Esophagus (tissue), 2 donors: ENCODE results near the gene DENND2A. TPM values are rescaled to one million over a fixed set of nuclear protein-coding genes. Genes with fewer than 3 reads are reported as not detected.
A peak's percentile ranks its signal among the peaks of the same experiment; 100 is the strongest.
"Not testable (repeated sequence)": the region's sequence is repeated elsewhere in the genome, so short reads cannot be mapped to it uniquely, and the experiment has no call there.

Experiments
- H3K27ac ChIP-seq, 2 donors: one replicate each; pipeline ENCODE4 v1.5.1; 2013; ENCODE audit warnings: low read depth in 2 of 2, mild to moderate bottlenecking in 2 of 2, inconsistent platforms in 1 of 2, low read length in 1 of 2, moderate library complexity in 1 of 2
- H3K27me3 ChIP-seq, 2 donors: one replicate each; pipeline ENCODE4 v1.6.1; 2013; ENCODE audit warnings: low read length in 2 of 2, control low read depth in 1 of 2, mild to moderate bottlenecking in 1 of 2; ENCODE audit not compliant: insufficient read depth in 2 of 2, control insufficient read depth in 1 of 2
- H3K36me3 ChIP-seq, 2 donors: one replicate each; pipeline ENCODE4 v1.6.1; 2013; ENCODE audit warnings: low read length in 1 of 2; ENCODE audit not compliant: control insufficient read depth in 2 of 2, insufficient read depth in 2 of 2
- H3K4me1 ChIP-seq, 2 donors: one replicate each; pipeline ENCODE4 v1.6.1; 2013; ENCODE audit warnings: low read length in 1 of 2; ENCODE audit not compliant: control insufficient read depth in 2 of 2, insufficient read depth in 2 of 2
- H3K4me3 ChIP-seq, 2 donors: one replicate each; pipeline ENCODE4 v1.5.1; 2013; ENCODE audit warnings: low read length in 2 of 2, mild to moderate bottlenecking in 2 of 2, low read depth in 1 of 2, moderate library complexity in 1 of 2
- H3K9me3 ChIP-seq, 2 donors: one replicate each; pipeline ENCODE4 v1.6.1; 2013; ENCODE audit warnings: mild to moderate bottlenecking in 2 of 2, low read depth in 1 of 2, low read length in 1 of 2, moderate library complexity in 1 of 2; ENCODE audit not compliant: control insufficient read depth in 2 of 2, insufficient read depth in 1 of 2
- WGBS, 2 donors: extraction: QIAGEN DNeasy Blood & Tissue Kit; methylation state at CpG; one replicate each; pipeline ENCODE4 v1.1.7; 2013; 5-methylcytosine and 5-hydroxymethylcytosine counted together
- polyA plus RNA-seq, 2 donors: library from polyadenylated mRNA; stranded (reverse); fragments of 200-250 nt; gene quantifications; one replicate each; pipeline ENCODE4 v1.2.3, GENCODE V29; 2013
- donor health status: healthy with polysubstance abuse.
- donor health status: Bipolar disorder and iron deficiency.

Gene DENND2A
- polyA plus RNA-seq, 2 donors, result 1.2 to 1.5 TPM

DNA sequence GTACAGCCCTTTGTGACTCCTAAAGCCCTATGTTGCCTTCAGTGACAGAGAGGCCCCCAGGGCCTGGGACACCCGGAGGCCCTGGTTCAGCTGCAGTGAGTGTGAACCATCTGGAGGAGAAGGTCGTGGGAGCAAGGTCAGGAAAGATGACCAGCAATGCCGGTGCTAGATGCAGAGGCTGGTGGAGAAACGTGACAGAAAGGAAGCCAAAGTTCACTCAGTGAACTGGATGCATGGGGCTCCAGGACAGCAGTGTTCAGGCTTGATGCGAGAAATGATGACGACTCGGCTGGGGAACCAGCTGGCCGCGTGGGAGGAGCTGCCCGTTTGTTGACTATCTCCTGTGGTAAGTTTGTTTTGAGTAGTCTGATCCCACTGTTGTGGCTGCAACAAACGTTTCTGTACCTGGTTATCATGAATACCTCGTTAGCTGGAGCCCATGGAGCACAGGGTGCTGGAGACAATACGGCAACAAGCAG is 107.2 kb downstream of the DENND2A start:
- Histone ChIP-seq H3K36me3 (no peaks in the 10 kb centered on the region), H3K4me3 (no peak overlapping the region), H3K9me3 (no peaks in the 10 kb centered on the region), H3K27ac (no peak overlapping the region), H3K4me1 (peaks cover 3 to 4% of the 10 kb centered on the region in 2 donors), H3K27me3 (no peaks in the 10 kb centered on the region)
- WGBS, 2 donors, result 65 to 66% methylated on average over 13 of the region's 13 CpGs

DNA sequence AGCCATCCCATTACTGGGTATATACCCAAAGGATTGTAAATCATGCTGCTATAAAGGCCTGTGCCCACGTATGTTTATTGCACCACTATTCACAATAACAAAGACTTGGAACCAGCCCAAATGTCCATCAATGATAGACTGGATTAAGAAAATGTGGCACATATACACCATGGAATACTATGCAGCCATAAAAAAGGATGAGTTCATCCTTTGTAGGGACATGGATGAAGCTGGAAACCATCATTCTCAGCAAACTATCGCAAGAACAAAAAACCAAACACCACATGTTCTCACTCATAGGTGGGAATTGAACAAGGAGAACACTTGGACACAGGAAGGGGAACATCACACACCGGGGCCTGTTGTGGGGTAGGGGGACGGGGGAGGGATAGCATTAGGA is 111.2 kb downstream of the DENND2A start:
- H3K4me3 ChIP-seq, H3K27ac ChIP-seq, H3K4me1 ChIP-seq, H3K27me3 ChIP-seq, H3K9me3 ChIP-seq, H3K36me3 ChIP-seq: not testable (repeated sequence)
- WGBS, 2 donors, result 82 to 87% methylated on average over 4 of the region's 4 CpGs

DNA sequence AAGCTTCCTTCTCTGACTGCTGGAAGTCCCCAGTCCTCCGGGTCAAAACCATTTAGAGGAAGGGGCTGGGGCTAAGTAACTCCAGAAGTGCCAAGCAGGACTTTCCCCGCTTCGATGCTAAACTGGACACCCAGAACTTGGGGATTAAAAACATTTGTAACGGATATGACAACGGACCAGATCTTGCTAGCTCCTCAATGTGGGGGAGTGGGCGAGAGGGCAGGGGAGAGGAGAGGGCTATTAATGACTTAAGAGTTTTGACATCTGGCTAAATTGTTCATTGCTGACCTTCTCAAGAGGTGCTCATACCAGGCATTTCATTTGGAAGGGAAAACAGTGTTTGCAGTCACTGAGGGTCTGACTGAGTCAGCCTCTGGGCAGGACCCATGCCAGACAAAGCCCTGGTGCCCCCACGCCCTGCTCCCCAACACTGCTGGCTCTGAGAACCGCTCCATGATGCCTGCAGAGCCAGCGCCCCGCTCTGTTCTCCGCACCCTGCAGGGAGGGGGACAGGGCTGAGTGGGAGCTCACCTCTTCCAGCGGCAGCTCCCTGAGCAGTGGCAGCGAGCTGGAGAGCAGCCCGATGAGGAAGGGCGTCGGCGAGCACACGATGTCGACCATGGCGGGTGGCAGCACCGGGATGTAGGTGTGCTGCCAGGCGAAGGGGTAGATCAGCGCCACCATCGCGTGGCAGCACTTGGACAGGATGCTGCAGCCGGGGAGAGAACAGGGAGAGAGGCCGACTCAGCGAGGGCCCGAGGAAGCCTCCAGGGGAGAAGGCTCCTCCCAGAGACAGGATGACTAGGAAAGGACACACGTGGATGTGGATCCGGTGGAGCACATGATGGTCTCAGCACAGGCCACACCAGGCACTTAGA is 113.6 kb downstream of the DENND2A start:
- Histone ChIP-seq H3K4me3 (no peak overlapping the region), H3K9me3 (no peaks in the 10 kb centered on the region), H3K36me3 (no peaks in the 10 kb centered on the region), H3K27ac (no peak overlapping the region), H3K4me1 (no peaks in the 10 kb centered on the region), H3K27me3 (no peaks in the 10 kb centered on the region)
- 76 to 81% methylated on average over 31 of the region's 31 CpGs for WGBS, 2 donors

DNA sequence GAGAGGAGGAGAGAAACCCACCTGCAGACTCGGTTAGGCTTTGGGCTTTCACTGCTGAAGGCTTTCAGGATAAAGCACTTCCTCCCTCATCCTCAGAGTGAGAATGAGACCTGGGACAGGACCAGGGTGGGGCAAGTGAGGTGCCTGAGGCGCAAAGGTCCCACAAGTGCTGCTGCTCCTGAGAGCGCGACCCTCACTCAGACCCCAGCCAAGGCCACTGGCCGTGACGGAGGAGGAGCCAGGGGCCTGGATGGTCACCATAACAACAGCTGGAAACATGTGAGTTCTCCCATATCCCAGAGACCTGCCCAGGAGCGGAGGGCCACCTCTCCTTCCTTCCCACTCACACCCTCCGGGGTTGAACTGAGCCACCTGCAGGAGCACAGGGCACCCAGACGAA is 114.4 kb downstream of the DENND2A start:
- Histone ChIP-seq H3K36me3 (no peaks in the 10 kb centered on the region), H3K4me3 (no peak overlapping the region), H3K9me3 (no peaks in the 10 kb centered on the region), H3K4me1 (no peaks in the 10 kb centered on the region), H3K27me3 (no peaks in the 10 kb centered on the region), H3K27ac (no peak overlapping the region)
- 77 to 83% methylated on average over 9 of the region's 9 CpGs for whole genome bisulfite sequencing, 2 donors

DNA sequence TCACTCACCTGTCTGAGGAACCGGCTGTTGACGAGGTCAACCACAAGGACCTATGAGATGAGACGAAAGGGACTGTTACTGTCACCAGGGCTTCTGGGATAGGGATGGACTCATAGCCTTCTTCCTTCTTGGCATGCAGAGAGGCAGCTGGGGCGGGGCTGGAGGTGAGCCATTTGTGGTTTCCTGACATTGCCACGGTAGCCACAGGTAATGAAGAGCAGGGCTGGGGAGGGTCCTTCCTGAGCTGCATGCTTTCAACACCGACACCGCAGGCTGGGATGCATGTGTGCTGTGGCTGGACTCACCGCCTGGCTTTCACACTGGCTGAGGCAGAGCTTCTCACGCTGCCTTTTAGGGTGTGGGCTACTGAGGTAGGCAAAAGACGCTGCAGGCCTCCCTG is 114.9 kb downstream of the DENND2A start:
- no peaks in the 10 kb centered on the region for H3K9me3 ChIP-seq
- H3K27ac ChIP-seq, result no peak overlapping the region
- no peak overlapping the region for H3K4me3 ChIP-seq
- no peaks in the 10 kb centered on the region for H3K27me3 ChIP-seq
- H3K4me1 ChIP-seq, result no peaks in the 10 kb centered on the region
- 59 to 76% methylated on average over 10 of the region's 10 CpGs for WGBS, 2 donors
- H3K36me3 ChIP-seq, result no peaks in the 10 kb centered on the region

DNA sequence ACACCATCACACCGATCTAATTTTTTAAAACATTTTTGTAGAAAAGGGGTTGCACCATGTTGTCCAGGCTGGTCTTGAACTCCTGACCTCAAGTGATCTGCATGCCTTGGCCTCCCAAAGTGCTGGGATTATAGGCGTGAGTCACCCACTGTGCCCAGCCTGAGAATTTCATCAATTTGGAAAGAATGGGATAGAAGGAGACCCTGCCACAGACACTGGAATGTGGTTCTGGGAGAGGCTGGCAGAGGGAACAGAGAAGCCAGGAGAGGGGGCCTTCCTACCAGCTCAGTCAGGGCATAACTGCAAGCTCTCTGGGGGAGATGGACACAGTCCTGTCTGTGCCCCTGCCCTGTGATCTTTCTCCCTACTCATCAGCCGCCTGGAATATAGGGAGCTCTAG is 119.2 kb downstream of the DENND2A start:
- no peaks in the 10 kb centered on the region for H3K27me3 ChIP-seq
- no peaks in the 10 kb centered on the region for H3K36me3 ChIP-seq
- H3K4me1 ChIP-seq, result peaks cover 0 to 3% of the 10 kb centered on the region in 2 donors
- no peak overlapping the region for H3K27ac ChIP-seq
- WGBS, 2 donors, result 89 to 94% methylated on average over 3 of the region's 3 CpGs
- no peaks in the 10 kb centered on the region for H3K9me3 ChIP-seq
- no peak overlapping the region for H3K4me3 ChIP-seq

DNA sequence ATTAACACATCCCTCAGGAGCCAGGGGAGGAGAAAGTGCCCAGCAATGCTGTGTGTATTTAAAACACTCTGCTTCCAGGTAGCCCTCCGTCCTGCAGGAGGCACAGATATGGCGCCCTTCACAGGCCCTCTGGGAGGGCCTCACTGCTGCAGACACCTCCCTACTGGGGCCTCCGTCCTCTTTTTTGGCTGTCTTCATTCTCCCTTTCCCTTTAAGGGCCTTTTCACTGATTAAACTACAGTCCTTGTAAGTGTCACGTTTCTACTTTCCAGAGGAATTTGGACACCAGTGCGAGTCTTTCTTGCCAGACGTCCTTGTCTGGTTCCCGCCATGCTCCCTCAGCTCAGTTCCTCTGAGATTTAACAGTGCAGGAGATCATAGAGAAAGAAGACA is 121.6 kb downstream of the DENND2A start:
- H3K36me3 ChIP-seq, result no peaks in the 10 kb centered on the region
- H3K4me1 ChIP-seq, result peaks cover 0 to 3% of the 10 kb centered on the region in 2 donors
- H3K9me3 ChIP-seq, result no peaks in the 10 kb centered on the region
- 53 to 63% methylated on average over 7 of the region's 7 CpGs for WGBS, 2 donors
- H3K27me3 ChIP-seq, result no peaks in the 10 kb centered on the region
- peak overlapping the region; percentile 15 to 63 for H3K27ac ChIP-seq
- H3K4me3 ChIP-seq, result no peak overlapping the region

DNA sequence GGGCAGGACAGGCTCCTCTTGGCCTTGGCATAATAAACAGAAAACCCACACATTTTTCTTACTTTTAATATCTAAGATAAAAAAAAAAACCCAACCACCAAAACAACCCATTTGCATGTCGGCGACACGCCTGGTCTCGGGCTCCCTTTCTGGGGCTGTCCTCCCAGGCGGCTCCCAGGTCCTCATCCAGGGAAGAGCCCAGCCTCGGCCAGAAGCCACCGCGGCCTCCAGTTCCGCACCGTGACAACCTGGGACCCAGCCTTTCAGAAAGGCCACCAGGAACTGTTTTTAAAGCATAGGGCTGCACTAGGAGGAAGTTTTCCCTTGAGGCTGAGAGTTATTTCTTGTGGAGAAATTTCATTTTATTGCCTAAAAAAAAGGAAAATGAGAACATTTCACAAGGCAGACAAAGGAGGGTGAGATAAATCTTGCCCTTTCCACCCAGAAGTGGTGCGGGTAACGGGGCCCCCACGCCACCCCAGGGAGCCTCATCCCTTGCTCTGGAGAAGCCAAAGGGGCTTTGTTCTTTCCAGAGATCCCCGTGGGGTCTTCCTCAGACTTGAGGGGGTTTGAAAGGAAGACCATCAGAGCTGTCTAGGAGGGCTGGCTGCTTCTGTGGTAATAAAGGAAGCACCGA is 122.1 kb downstream of the DENND2A start:
- Histone ChIP-seq H3K36me3 (no peaks in the 10 kb centered on the region), H3K4me1 (peaks cover 0 to 3% of the 10 kb centered on the region in 2 donors), H3K9me3 (no peaks in the 10 kb centered on the region), H3K4me3 (no peak overlapping the region), H3K27me3 (no peaks in the 10 kb centered on the region), H3K27ac (peak overlapping the region in 1 of 2 donors; percentile 15)
- 85 to 87% methylated on average over 15 of the region's 15 CpGs for WGBS, 2 donors

DNA sequence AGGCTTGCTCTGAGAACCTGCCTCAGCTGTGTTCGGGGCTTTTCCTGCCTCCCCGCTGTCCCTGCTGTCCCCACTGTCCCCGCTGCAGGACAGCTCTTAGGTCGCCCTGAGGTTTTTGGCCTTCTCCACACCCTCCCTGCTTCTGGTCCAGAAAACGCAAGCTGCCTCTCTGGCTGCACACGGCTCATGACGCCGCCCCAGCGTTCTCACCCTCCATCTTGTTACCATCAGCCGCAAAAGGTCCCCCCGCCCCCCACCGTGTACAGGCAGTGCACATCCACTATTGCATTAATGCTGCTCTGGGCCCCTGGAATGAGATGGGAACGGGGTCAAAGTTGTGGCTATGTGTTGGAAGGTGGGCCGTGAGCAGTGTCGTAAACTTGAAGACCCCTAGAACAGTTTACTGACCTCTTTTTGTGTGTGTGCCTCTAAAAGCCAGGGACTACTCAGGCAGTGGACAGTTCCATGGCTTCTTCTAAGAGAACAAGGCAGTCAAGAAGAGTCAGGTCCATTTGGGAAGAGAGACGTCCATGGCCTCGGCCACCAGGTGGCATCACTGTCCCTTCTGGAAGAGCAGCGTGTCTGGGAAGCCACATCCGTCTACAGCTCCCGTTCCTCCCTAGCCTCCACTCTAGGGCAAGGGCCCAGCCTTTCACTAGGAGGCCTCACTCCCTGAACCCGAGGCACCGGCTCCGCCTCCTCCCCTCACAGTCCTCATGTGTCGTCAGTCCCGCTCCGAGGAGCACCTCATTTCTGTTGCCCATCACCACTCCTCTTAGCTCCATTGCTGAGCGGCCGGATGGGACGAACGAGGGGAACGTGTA is 122.9 kb downstream of the DENND2A start:
- peaks cover 0 to 3% of the 10 kb centered on the region in 2 donors for H3K4me1 ChIP-seq
- H3K27ac ChIP-seq, result peak overlapping the region in 1 of 2 donors; percentile 1
- no peaks in the 10 kb centered on the region for H3K36me3 ChIP-seq
- no peaks in the 10 kb centered on the region for H3K27me3 ChIP-seq
- no peaks in the 10 kb centered on the region for H3K9me3 ChIP-seq
- no peak overlapping the region for H3K4me3 ChIP-seq
- WGBS, 2 donors, result 48 to 51% methylated on average over 31 of the region's 31 CpGs
